IgD-negative memory B cell (primary cell): ENCODE data around the gene STK16. TPM values are rescaled to one million over a fixed set of nuclear protein-coding genes. Genes with fewer than 3 reads are reported as not detected.

Experiments
- polyA plus RNA-seq: library from polyadenylated mRNA; unstranded; fragments of 300-500 nt; fragmentation: Illumina TruSeq; gene quantifications from one replicate; pipeline ENCODE4 v1.2.3, GENCODE V29; 2021

STK16 gene
- polyA plus RNA-seq, 1 donor from 2014 or later, result 17.9 TPM

Other genes starting within 250 kb of the STK16 start
- not detected for gene CFAP65, start 204.0 kb upstream of the STK16 start, polyA plus RNA-seq
- not detected for gene IHH, start 184.6 kb upstream of the STK16 start, polyA plus RNA-seq
- gene NHEJ1, start 84.7 kb upstream of the STK16 start, polyA plus RNA-seq, result 22.9 TPM
- gene SLC23A3, start 75.5 kb upstream of the STK16 start, polyA plus RNA-seq, result 0.63 TPM
- 151 TPM for gene CNPPD1, start 68.6 kb upstream of the STK16 start, polyA plus RNA-seq
- gene RETREG2, start 67.2 kb upstream of the STK16 start, polyA plus RNA-seq, result 55.6 TPM
- gene ZFAND2B, start 38.7 kb upstream of the STK16 start, polyA plus RNA-seq, result 64.8 TPM
- 1.2 TPM for gene ABCB6, start 26.5 kb upstream of the STK16 start, polyA plus RNA-seq
- 19.6 TPM for gene ATG9A, start 15.8 kb upstream of the STK16 start, polyA plus RNA-seq
- 31.1 TPM for gene ANKZF1, start 15.7 kb upstream of the STK16 start, polyA plus RNA-seq
- not detected for gene GLB1L, start within 50 bp of the STK16 start, polyA plus RNA-seq
- gene TUBA4B, start 7.8 kb downstream of the STK16 start, polyA plus RNA-seq, result not detected
- 229 TPM for gene TUBA4A, start 8.4 kb downstream of the STK16 start, polyA plus RNA-seq
- gene DNAJB2, start 33.9 kb downstream of the STK16 start, polyA plus RNA-seq, result 7.8 TPM
- not detected for gene PTPRN, start 63.9 kb downstream of the STK16 start, polyA plus RNA-seq
- not detected for gene RESP18, start 87.3 kb downstream of the STK16 start, polyA plus RNA-seq
- 49.9 TPM for gene DNPEP, start 142.4 kb downstream of the STK16 start, polyA plus RNA-seq
- not detected for gene DES, start 172.9 kb downstream of the STK16 start, polyA plus RNA-seq
- not detected for gene SPEG, start 189.4 kb downstream of the STK16 start, polyA plus RNA-seq